ENCODE results near the gene GSTM5.
"Not testable (repeated sequence)": the region's sequence is repeated elsewhere in the genome, so short reads cannot be mapped to it uniquely, and the experiment has no call there.

DNA sequence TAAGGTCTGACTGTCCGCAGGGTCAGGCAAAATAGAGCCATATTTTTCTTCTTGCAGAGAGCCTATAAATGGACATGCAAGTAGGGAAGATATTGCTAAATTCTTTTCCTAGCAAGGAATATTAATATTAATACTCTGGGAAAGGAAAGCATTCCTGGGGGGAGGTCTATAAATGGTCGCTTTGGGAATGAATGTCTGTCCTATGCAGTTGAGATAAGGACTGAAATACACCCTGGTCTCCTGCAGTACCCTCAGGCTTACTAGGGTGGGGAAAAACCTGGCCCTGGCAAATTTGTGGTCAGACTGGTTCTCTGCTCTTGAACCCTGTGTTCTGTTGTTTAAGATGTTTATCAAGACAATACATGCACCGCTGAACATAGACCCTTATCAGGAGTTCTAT, 9.1 kb upstream of the GSTM5 start:
- TF ChIP-seq, protein P1, sequence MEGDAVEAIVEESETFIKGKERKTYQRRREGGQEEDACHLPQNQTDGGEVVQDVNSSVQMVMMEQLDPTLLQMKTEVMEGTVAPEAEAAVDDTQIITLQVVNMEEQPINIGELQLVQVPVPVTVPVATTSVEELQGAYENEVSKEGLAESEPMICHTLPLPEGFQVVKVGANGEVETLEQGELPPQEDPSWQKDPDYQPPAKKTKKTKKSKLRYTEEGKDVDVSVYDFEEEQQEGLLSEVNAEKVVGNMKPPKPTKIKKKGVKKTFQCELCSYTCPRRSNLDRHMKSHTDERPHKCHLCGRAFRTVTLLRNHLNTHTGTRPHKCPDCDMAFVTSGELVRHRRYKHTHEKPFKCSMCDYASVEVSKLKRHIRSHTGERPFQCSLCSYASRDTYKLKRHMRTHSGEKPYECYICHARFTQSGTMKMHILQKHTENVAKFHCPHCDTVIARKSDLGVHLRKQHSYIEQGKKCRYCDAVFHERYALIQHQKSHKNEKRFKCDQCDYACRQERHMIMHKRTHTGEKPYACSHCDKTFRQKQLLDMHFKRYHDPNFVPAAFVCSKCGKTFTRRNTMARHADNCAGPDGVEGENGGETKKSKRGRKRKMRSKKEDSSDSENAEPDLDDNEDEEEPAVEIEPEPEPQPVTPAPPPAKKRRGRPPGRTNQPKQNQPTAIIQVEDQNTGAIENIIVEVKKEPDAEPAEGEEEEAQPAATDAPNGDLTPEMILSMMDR (IDR thresholded peaks at IDR 0.05): not testable (repeated sequence)
- TF ChIP-seq POLR2A (IDR thresholded peaks at IDR 0.05): not testable (repeated sequence)

Measured in body of pancreas (tissue), 4 donors.